PC-9 (cell line): Measurements from ENCODE around the gene TNFSF4.

Source experiments
- EZH2 ChIP-seq: fragments of 200-600 bp; sonication (generic); IDR thresholded peaks from 2 replicates; pipeline ENCODE4 v1.8.0; 2017; ENCODE audit warnings: antibody characterized with exemption, low read depth
- TF ChIP-seq, protein P1 (sequence below): fragments of 200-600 bp; sonication (generic); conservative IDR thresholded peaks from 2 replicates; pipeline ENCODE4 v1.6.1; 2017; ENCODE audit warnings: mixed run types, antibody characterized with exemption, mild to moderate bottlenecking, moderate library complexity

GRCh38 chr1:173240609-173241008 lies 33.5 kb upstream of the TNFSF4 start:
- no peak for TF ChIP-seq EZH2
- TF ChIP-seq, protein P1, sequence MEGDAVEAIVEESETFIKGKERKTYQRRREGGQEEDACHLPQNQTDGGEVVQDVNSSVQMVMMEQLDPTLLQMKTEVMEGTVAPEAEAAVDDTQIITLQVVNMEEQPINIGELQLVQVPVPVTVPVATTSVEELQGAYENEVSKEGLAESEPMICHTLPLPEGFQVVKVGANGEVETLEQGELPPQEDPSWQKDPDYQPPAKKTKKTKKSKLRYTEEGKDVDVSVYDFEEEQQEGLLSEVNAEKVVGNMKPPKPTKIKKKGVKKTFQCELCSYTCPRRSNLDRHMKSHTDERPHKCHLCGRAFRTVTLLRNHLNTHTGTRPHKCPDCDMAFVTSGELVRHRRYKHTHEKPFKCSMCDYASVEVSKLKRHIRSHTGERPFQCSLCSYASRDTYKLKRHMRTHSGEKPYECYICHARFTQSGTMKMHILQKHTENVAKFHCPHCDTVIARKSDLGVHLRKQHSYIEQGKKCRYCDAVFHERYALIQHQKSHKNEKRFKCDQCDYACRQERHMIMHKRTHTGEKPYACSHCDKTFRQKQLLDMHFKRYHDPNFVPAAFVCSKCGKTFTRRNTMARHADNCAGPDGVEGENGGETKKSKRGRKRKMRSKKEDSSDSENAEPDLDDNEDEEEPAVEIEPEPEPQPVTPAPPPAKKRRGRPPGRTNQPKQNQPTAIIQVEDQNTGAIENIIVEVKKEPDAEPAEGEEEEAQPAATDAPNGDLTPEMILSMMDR = no peak
